Fibroblast of gingiva (primary cell): ENCODE results near the gene INPP4B.

Source experiments
- DNase-seq: peaks from one replicate; pipeline ENCODE4 v3.0.0-alpha.2; 2011; ENCODE audit warnings: low read depth

The INPP4B gene

DNA sequence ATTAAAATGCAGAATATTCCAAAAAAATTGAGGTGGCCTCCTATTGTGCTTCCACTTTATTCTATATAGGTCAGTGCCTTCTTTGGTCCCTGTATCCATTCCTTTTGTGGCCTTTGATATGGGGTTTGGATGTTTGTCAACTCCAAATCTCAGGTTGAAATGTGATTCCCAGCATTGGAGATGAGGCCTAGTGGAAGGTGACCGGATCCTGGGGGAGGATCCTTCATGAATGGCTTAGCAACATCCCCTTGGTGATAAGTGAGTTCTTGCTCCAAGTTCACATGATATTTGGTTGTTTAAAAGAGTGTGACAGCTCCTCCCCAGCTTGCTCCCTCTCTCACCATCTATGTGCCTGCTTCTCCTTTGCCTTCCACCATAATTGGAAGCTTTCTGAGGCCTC lies 380.6 kb downstream of the INPP4B start:
- no peak for DNase-seq

DNA sequence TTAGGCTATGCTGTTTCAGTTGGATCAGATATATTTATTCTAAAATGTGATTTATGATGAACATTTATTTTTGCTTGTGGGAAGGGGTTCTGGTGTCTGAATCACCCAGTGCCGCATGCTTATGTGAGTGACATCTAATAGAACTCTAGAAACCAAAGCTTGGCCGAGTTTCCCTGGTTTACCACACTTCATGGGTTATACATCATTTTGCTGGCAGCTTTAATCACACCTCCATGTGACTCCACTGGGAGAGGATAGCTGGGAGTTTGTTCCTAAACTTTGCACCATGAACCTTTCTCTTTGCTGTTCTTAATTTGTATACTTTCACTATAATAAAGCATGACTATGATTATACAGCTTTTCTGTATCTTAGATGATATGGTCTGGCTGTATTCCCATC lies 382.9 kb downstream of the INPP4B start:
- no peak for DNase-seq

DNA sequence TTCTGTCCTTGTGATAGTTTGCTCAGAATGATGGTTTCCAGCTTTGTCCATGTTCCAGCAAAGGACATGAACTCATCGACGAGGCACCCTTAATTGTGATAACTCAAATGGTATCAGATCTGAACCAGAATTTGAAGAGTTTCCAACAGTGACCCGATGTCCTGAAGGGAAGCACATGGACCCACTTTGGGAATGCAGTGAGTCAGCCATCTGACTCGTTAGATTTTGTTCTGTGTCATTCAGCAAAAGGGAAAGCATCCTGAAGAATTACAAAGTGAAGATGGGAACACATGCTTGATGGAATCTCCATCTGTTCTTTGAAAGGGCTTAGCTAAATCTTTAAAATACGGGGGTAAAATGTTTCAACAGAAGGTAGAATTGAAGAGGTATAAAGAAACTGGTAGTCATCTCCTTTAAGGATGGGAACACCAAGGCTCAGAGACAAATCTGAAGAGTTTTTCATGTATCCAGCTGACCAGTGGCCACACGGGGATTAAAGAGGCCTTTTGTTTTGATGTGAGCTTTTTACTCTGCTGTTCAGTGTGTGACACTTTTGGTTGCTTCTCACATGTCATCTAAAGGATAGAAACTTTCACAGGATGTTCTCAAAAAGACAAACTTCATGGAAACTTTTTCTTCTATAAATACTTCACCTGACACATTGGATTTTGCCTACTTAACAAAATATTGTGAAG lies 393.8 kb downstream of the INPP4B start:
- DNase-seq = no peak

DNA sequence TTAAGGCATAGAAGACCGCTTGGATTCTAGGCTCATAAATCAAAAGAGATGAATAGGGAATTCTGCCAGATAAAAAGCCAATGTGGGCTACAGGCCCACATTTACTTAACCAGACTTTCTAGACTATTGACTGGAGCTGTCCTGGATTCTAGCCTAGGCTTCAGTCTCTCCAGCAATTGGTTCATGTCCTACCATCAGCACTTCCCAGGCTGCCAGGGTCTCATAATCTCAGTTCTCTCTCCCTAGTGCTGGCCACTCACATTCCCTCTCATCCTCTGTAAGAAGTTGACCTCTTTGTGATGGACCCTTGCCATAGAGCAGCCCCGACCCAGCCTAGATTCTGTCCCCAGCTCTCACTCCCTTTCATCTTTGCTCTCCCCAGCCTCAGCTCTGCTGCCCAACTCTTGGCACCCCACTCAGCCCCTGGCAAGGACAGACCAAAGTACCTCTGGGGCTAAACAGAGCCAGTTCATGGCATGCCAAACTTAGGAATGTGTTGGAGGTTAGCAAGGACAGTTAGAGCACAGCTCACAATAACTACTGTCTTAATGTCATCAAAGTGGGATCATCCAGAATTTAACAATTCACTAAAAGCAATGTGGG lies 396.2 kb downstream of the INPP4B start:
- DNase-seq = no peak

DNA sequence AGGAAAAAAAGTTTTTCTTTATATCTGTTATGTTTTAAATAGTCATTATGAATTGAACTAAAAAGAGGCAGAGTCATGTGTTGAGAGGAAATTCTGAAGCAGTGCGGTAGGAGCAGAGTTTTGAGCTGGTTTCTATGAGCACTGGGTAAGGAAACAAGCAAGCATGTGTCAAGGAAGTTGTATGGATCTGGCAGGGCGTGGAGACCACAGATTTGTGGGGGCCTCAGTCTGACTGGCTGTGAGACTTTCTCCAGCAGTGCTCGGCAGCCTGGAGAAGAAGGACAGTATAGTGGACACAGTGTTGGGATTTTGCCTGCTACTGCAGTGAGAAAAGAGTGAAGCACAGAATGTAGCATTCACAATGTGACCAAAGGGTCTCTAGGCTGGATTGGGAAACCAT lies 399.1 kb downstream of the INPP4B start:
- no peak for DNase-seq

DNA sequence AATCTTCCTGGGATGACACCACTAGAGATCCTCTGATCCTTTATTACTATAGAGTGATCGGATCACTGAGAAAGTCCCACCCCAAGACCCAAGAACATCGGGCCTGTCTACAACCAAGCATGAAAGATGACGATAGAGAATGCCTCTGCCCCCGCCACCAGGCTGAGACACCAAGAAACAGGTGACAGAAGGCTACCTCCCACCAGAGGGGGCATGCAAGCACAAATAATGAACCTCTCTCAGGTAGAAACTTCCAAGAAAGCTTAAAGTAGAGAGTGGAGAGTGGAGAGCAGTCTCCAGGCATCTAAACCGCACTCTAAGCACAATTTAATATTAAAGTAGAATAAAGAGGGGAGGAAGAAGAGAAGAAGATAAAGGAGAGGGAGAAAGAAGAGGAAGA lies 402.6 kb downstream of the INPP4B start:
- no peak for DNase-seq

DNA sequence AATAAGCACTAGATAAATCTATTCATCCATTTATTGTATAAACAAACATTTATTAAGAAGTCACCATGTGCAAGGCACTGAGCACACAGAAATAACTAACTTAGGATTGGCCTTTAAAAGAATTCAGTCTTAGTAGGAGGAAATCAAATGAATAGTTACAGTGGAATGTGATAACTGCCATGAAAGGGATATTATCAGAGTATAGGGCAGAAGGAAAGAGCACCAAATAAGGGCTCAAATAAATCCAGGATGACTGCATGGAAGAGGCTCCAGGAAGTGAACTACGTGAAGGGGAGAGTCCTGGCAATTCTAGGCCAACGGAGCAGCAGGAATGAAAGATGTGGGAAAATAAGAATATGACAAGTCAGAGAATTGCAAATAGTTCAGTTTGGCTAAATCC lies 406.0 kb downstream of the INPP4B start:
- DNase-seq = no peak

DNA sequence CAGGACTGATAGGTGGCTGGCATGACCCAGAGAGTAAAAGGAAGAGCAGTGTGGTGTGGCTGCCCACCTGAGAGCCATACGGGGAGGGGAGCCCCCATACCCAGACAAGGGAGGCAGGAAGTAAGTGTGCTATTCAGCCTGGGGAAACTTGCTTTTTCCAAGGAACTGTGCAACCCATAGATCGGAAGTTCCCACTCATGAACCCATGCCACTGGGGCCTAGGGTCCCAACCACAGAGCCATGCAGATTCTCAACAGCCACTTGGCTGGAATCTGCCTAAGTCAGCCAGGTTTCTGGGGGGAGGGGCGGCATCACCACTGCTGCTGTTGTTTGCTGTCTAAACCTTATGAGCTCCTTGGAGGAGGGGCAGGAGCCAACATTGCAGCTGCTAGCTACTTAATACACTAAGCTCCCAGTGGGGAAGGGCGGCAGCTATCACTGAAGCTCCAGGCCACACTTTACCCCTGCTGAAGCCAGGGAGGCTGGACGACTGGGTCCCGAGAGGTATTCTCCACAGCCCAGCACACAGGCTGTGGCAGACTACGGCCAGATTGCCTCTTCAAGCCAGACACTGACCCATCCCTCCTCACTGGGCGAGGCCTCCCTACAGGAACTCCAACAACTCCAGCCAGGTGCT lies 410.4 kb downstream of the INPP4B start:
- no peak for DNase-seq

DNA sequence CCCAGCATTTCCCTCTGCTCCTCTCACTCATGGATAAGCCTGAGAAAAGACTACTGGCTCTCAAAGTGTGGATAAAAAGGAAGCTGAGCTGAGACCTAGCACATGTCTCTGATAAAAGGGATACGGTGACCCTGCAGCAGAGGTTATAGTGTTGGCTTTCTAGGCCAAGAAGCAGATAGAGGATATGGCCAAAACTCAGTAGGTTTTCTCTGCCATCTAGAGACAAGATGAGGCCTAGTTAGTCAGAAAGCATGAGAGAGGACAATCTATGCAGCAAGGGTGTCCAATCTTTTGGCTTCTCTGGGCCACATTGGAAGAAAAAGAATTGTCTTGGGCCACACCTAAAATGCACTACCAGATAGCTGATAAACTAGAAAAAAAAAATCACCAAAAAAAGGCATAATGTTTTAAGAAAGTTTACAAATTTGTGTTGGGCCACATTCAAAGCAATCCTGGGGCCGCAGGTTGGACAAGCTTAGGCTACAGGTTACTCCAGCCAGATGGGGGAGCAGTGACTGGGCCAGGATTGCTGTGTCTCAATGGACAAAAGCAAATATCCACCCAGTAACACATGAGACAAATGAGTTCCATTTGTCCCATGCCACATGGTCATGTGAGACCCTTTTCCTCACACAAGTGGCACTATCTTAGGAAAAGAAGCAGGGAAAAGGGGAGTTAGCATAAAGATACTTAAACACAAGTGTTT lies 411.4 kb downstream of the INPP4B start:
- DNase-seq = no peak

DNA sequence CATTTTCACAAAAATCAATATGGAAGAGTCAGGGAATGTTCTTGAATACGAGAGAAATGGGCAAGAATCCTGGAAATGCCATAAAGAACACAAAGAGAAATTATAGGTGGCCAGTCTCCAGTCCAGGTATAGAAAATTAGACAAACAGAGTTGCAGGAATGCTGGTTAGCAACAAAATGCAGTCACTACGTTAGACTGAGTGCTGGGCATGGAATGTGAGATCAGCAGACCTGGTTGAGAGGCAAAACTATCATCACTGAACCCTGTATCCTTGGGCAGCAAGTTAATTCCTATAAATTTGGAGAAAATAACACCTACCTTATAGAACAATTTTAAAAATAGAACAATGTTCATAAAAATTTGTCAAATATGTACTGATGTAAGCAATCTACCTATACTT lies 417.4 kb downstream of the INPP4B start:
- no peak for DNase-seq

DNA sequence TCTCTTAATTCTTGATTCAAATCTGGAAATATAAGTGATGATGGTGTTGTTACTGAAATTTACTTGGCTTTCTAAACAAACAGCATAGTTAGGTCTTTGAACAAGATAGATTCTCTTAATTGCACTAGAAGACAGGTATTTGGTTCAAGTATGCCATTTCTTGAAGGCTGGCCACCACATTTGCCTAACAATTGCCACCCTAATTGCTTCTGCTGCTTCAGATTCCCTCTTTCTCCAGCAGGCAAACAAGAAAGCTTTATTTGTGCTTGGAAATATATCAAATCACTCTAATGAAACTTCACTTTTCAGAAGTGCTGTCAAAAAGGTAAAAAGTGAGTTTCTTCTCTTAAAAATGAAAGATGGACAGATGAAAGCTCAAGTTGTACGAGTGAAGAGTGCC lies 418.6 kb downstream of the INPP4B start:
- DNase-seq = no peak

DNA sequence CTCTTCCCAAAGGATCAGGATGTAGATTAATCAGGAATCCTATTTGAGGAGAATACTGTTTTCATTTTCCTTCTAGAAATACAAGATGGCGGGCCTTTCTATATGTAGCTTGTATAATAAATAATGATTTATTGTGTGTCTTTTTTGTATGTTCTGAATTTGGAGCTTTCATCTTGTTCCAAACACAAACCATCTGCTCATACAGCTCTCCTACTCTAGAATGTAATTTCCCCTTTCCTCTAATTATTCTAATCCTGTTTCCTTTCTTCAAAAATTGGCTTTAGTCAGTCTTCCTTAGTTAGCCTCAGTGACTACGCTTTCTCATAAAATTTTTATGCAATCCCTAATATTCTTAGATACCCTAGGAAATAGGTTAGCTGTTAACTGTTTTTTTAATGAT lies 422.2 kb downstream of the INPP4B start:
- DNase-seq = no peak

DNA sequence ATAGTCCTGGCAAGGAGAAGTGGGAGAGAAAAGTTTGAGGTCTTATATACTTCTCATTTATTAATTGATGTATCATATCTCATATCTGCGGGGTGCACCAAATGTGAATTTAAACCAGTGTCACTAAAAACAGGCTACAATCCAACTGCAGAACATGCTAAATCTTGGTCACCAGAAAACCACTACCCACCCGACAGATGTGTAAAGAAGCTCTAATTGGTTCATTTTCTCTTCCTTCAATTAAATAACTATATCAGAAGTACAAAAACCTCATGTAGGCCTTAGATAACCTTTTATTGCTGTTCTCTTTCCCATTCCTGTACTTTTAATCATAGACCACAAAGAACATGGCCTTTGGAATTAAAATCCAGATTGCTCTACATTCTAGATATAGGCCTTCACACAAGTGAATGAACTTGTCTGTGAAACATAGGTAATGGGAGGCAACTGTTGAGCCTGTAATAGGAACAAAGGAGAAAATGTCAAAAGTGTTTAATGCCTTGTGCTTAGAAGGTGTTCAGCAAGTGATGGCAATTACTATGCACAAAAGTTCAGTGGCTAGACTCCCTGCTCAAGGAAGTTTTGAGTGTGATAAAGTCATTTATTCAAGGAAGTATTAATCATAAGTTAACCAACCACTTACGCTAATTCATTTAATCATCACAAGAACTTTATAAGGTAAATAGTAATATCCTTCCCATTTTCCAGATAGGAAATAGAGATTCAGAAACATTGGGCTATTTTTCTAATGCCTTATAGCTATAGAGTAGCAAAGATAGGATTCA lies 425.6 kb downstream of the INPP4B start:
- no peak for DNase-seq

DNA sequence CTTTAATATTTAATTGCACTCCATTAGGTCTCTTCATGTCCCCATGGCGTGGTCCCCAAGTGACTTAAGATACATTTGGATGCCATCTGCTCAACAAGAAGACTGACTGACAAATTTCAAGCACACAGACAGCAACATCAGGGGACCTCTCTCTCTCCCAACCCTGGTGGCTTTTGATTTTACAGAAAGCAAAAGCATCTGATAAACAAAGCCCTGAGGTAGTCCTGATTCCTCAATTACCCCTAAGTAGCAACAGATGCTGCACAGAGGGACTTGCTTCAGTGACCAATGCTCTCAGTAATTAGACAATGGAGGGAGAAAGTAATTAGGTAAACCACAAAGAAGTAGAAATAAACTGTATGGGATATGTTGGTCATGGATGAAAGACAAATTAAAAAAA lies 426.4 kb downstream of the INPP4B start:
- no peak for DNase-seq

DNA sequence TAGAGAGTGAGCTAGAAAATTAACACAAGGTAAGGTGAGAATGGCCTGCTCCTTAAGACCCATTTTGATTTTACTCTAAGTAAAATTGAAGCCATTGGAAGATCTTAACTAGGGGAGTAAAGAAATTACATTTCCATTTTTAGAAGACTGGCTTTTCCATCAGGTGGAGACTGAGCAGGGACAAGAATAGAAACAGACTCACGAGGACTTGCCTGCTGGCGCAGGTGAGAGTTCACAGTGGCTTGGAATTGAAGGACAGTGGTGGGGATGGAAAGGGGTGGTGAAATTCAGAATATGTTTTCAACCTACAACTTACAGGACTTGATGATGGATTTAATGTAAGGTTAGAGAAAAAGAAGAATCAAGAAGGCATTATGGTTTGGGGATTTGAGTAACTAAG lies 427.4 kb downstream of the INPP4B start:
- DNase-seq = no peak

DNA sequence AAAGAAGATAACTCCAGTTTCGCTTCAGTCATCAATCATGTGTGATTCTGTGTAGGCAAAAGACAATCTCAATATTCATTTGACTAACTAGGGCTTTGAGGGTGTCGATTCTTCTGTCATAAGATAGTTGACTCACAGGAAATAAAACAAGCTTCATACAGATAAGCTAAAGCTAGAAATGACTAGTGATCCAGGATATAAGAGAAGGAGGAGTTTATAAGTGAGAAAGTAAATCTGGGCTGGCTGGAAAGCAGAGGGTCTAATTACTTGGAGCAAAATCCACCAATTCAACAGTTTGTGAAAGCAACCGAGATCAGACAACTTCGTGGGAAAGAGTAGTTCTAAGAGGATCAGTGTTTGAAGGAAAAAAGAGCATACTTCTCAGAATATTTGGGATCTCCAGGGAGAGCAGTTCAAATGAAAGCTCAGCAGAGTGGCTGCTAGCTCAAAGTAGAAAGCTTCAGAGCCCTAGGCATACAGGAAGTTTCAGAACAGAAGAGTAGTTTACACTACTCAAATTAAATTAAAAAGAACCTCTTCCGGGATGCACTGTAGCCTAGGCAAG lies 429.3 kb downstream of the INPP4B start:
- no peak for DNase-seq

DNA sequence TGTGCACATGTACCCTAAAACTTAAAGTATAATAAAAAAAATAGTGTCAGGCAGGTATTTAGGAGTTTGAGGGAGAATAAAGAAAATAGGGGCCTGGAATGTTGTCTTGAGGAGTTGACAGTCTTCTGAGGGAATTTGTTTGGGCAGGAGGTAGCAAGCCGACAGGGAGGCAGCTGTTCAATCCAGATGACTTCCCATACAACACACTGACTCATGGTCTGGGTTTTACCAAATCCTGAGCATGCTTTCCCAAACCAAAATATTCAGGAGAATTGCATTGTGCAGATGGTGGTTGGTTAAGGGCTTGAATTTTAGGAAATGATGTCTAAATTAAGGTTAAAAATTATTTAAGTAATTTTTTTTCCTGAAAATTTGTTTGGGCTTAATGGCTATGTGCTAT lies 430.0 kb downstream of the INPP4B start:
- DNase-seq = no peak

DNA sequence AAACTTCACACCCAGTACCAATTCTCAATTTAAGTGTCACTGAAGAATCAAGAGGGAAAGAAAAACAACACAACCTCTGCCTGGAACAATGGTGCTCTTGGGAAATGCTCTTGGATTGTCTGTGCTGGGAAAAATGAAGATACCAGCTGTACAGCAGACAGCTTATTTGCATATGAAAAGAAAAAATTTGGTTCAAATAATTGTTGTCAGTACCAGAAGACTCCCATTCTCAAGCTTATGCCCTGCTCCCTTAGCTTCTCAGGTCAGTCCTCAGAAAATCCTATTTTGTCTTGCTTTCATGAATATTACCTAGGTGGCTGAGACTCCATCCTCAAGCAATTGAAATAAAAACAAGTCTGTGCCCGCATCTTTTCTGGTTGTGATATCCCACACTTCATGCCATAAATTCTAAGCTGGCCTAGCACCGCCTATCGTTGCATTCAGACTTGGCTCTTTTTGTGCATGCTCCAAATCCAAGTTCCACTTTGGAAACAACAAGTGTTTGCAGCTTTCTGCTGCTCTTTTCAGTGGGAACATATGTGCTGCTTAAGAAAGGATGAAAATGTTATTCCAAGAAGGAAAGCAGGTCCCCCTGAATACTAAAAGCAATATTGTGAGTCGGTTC lies 431.6 kb downstream of the INPP4B start:
- DNase-seq = no peak

DNA sequence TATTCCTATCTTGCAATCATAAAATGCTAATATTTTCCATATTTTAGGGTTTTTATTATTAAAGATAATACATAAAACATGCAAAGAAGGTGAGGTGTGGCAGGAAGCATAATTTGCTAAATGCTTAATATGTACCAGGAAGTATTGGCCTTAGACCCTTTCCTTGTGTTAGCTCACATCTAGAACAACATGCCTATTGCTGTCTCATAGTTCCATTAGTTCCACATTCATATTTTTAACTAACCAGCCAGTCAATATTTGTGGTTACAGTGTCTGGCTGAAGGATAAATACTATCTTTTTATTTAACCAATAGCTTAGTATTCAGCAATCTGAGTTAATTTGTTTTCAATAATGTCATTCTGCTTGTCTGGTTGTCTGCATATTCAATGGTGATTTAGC lies 432.6 kb downstream of the INPP4B start:
- no peak for DNase-seq

DNA sequence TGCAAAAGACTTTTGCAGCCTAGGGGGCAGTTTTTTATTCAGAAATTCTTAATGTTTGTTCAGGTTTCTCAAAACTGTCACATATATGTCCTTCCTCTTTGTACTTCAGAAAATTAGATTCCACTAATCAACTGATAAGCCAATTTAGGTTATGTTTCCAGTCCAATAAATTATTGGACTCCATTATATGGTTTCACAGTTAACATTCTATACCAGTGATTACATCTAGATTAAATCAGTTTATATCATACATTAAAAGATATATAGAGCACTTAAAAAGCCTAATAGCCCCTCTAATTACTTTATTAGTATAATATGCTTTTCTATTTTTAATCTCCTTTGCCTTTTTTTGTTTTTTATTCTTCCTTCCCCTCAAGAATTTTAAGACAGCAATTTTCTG lies 434.1 kb downstream of the INPP4B start:
- DNase-seq = no peak

DNA sequence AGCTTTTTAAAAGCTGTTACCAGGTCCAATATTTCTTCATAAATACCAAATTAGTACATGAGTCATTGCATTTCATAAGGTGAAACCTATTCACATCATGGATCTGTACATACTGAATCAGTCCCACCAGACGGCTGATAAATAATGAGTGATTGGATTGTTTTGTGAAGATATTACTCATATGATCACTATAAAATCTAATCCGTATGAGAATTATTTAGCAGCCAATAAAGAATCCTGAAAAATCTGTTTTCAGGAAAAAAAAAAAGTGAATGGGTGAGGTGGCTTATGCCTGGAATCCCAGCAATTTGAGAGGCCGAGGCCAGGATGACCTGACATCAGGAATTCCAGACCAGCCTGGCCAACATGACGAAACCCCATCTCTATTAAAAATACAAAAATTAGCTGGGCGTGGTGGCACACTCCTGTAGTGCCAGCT lies 438.1 kb downstream of the INPP4B start:
- DNase-seq = peak; percentile 40
